Measurements from ENCODE around the gene PSRC1. TPM values are rescaled to one million over a fixed set of nuclear protein-coding genes. Genes with fewer than 3 reads are reported as not detected.

Gene PSRC1
- total RNA-seq, 1 experiment from 2014 or later = 60.3 TPM

DNA sequence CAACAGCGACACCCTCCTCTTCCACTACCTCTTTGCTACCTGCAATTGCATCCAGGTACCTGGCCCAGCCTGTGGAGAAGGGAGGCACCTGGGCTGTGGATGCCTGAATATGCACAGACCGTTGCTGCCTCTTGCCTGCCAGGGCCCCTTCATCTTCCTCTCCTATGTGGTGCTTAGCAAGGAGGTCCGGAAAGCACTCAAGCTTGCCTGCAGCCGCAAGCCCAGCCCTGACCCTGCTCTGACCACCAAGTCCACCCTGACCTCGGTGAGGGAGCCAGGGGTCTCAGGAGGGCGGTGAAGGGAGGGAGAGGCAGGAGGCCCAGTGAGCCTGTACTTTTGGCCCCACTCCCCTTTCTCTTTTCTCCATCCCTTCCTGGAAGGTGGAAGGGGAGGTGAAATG, 11.5 kb downstream of the PSRC1 start:
- Mint-ChIP-seq H3K4me1 (peaks cover 21 to 23% of the 10 kb centered on the region in 2 experiments), H3K27me3 (ENCODE audit: low read depth) (no peaks in the 10 kb centered on the region), H3K27ac (peak overlapping the region; percentile 17 to 81 (median 28); a peak in 2 of 7 replicates), H3K4me3 (no peak overlapping the region), H3K36me3 (ENCODE audit: insufficient read depth in 1 of 3, low read depth in 3 of 3) (peaks cover 9 to 48% (median 47%) of the 10 kb centered on the region in 3 experiments; a peak in 6 of 7 replicates), H3K9me3 (no peaks in the 10 kb centered on the region; a peak in 1 of 5 replicates)
- no peak overlapping the region for H3K23ac ChIP-seq (ENCODE audit: insufficient read length, low read depth, low read length)
- no peaks in the 10 kb centered on the region for H3K79me2 ChIP-seq (ENCODE audit: insufficient read depth, low read length)
- H4K5ac ChIP-seq (ENCODE audit: insufficient read length, low read depth, low read length) = no peak overlapping the region
- H3K4me2 ChIP-seq (ENCODE audit: insufficient read depth, insufficient read length, low read length) = no peak overlapping the region
- no peak overlapping the region for H2AFZ ChIP-seq (ENCODE audit: low read length)
- H4K8ac ChIP-seq (replicated peaks; ENCODE audit: insufficient read length, low read depth, low read length) = no peak overlapping the region
- H2BK120ac ChIP-seq (ENCODE audit: low read depth, low read length, poor library complexity, severe bottlenecking) = no peak overlapping the region
- no peaks in the 10 kb centered on the region for H3K23me2 ChIP-seq (ENCODE audit: insufficient read length, low read depth, low read length, poor library complexity, severe bottlenecking)
- no peaks in the 10 kb centered on the region for H3K9me3 ChIP-seq (ENCODE audit: control insufficient read depth, low read depth, low read length)
- H3K4me1 ChIP-seq (ENCODE audit: insufficient read depth, low read length) = no peaks in the 10 kb centered on the region; the same call in 1 of the 2 replicates
- no peak overlapping the region for H3K56ac ChIP-seq (ENCODE audit: insufficient read length, low read depth, low read length)
- no peak overlapping the region for H3K4ac ChIP-seq (ENCODE audit: low read depth, low read length)
- H3K27me3 ChIP-seq (ENCODE audit: insufficient read depth, low read length) = no peaks in the 10 kb centered on the region
- TF ChIP-seq CTCF (conservative IDR thresholded peaks at IDR 0.05) = no peak
- no peak overlapping the region for H3K14ac ChIP-seq (ENCODE audit: insufficient read depth, low read length)
- no peaks in the 10 kb centered on the region for H3K79me1 ChIP-seq (ENCODE audit: insufficient read depth, low read depth, low read length, poor library complexity, severe bottlenecking)
- H3K9ac ChIP-seq (ENCODE audit: extremely low read depth, insufficient read length, low read length) = no peak overlapping the region
- no peak overlapping the region for H2BK15ac ChIP-seq (ENCODE audit: low read depth, low read length)
- DNase-seq = no peak
- H3K18ac ChIP-seq (ENCODE audit: insufficient read length, low read depth, low read length) = no peak overlapping the region
- no peak overlapping the region for H4K91ac ChIP-seq (ENCODE audit: insufficient read length, low read depth, low read length)
- no CpG with 5 or more reads among the region's 6 CpGs for WGBS (ENCODE audit: extremely low coverage, insufficient read length, low lambda C conversion rate)
- no peak overlapping the region for H2BK5ac ChIP-seq (ENCODE audit: insufficient read length, low read length)
- H4K20me1 ChIP-seq (ENCODE audit: control insufficient read depth, insufficient read depth, insufficient read length) = no peaks in the 10 kb centered on the region
- H2AK5ac ChIP-seq (ENCODE audit: insufficient read length, low read length) = no peak overlapping the region
- no peak overlapping the region for H2BK20ac ChIP-seq (ENCODE audit: low read depth, low read length, poor library complexity, severe bottlenecking)
- H2BK12ac ChIP-seq (ENCODE audit: insufficient read length, low read depth, low read length) = no peak overlapping the region
- no peak overlapping the region for H3T11ph ChIP-seq (ENCODE audit: low read length)
- no peak overlapping the region for H3K27ac ChIP-seq (ENCODE audit: insufficient read length, low read depth, low read length)

Data from H9 (cell line).